ENCODE measurements around the gene RAD50. TPM values are rescaled to one million over a fixed set of nuclear protein-coding genes. Genes with fewer than 3 reads are reported as not detected.

Gene RAD50
- total and polyA plus RNA-seq, 10 of the 15 experiments (the other 5 are each of a cell fraction or from before 2014, with no cell fraction given): 12.8 to 68.6 (median 47.0) TPM

- H3K27me3 ChIP-seq (replicated peaks in 1 of 2; ENCODE audit: control insufficient read depth in 2 of 2, insufficient read depth in 2 of 2, low read length in 1 of 2): no peaks in the 10 kb centered on the region
- H3K27ac ChIP-seq (ENCODE audit: control insufficient read depth, insufficient read depth): no peak overlapping the region
- intact Hi-C loops (cut with micrococcal nuclease; ENCODE audit: unreplicated experiment): loop anchor here (10.0 kb wide), 1 partner anchor 272 kb away; no protein-coding TSS in a partner anchor
- POLR2A ChIA-PET: interaction anchor here (0.5 to 0.6 kb wide), 2 partner anchors 20 to 122 kb away, joined by 4 to 6 read pairs; partner anchors contain the start of gene IRF1
- H3K79me2 ChIP-seq (ENCODE audit: control insufficient read depth, insufficient read depth, low read length): no peaks in the 10 kb centered on the region
- FAIRE-seq: no peak
- H3K36me3 ChIP-seq (ENCODE audit: control insufficient read depth in 2 of 2, insufficient read depth in 2 of 2, low read length in 1 of 2): peaks cover 3 to 21% of the 10 kb centered on the region in 2 experiments
- CTCF ChIA-PET: interaction anchor here (1.1 kb wide), 1 partner anchor 9 kb away, joined by 3 read pairs; no protein-coding TSS in a partner anchor
- WGBS (ENCODE audit: insufficient coverage, insufficient replicate concordance, low lambda C conversion rate, missing lambda C conversion rate): 90% methylated on average over 1 of the region's 1 CpG
- no peak overlapping the region for H2AFZ ChIP-seq (ENCODE audit: control insufficient read depth, low read depth, low read length)
- SMC1A ChIA-PET (ENCODE audit: uncharacterized antibody, unreplicated experiment): interaction anchor here (0.9 to 1.8 kb wide), 4 partner anchors 9 to 189 kb away, joined by 3 to 5 read pairs (median 4); no protein-coding TSS in a partner anchor
- in situ Hi-C loops (cut with MboI): no loop called here
- ATAC-seq: no peak
- TF ChIP-seq MYC (IDR thresholded peaks at IDR 0.05; ENCODE audit: insufficient read depth, insufficient read length, insufficient replicate concordance, low read length, severe bottlenecking): no peak
- TF ChIP-seq HDAC2 (IDR thresholded peaks at IDR 0.05): no peak
- no peak for TF ChIP-seq NRF1 (conservative IDR thresholded peaks at IDR 0.05; ENCODE audit: low read depth, low read length)
- H3K4me1 ChIP-seq (ENCODE audit: control insufficient read depth, insufficient read depth, low read length): no peaks in the 10 kb centered on the region
- H4K20me1 ChIP-seq (ENCODE audit: control insufficient read depth, insufficient read depth): no peaks in the 10 kb centered on the region
- no TSS peak for BruUV-seq (replicated peaks)
- H3K4me2 ChIP-seq (ENCODE audit: control insufficient read depth, insufficient read depth): no peak overlapping the region
- H3K9me3 ChIP-seq (replicated peaks; ENCODE audit: control insufficient read depth, insufficient read depth, low read length): no peaks in the 10 kb centered on the region
- RAD21 ChIA-PET (ENCODE audit: unreplicated experiment): interaction anchor here (0.7 kb wide), 1 partner anchor 16 kb away, joined by 3 read pairs; no protein-coding TSS in a partner anchor
- no peak overlapping the region for H3K4me3 ChIP-seq
- no peak overlapping the region for H3K9ac ChIP-seq (ENCODE audit: control insufficient read depth, insufficient read depth, low read length)
- DNase-seq (ENCODE audit: low read depth, low spot score): no peak
Measured at GRCh38 chr5:132612846-132613245, 56.1 kb downstream of the RAD50 start.

GRCh38 chr5:132621699-132622098, 64.9 kb downstream of the RAD50 start:
- BruUV-seq (replicated peaks): no TSS peak
- no peak for TF ChIP-seq SREBF2 (IDR thresholded peaks at IDR 0.05; ENCODE audit: low read length)
- TF ChIP-seq BMI1 (IDR thresholded peaks at IDR 0.05; ENCODE audit: borderline replicate concordance): no peak
- TF ChIP-seq ETV6 (conservative IDR thresholded peaks at IDR 0.05 in 1 of 2, IDR thresholded peaks at IDR 0.05 in 1 of 2; ENCODE audit: borderline replicate concordance in 1 of 2, low read depth in 1 of 2): no peak
- TF ChIP-seq ATF2 (IDR thresholded peaks at IDR 0.05; ENCODE audit: low read length): no peak
- TF ChIP-seq CEBPZ (IDR thresholded peaks at IDR 0.05; ENCODE audit: low read depth, low read length): no peak
- no peak for TF ChIP-seq ATF7 (IDR thresholded peaks at IDR 0.05; ENCODE audit: low read depth)
- H2AFZ ChIP-seq (ENCODE audit: control insufficient read depth, low read depth, low read length): no peak overlapping the region
- in situ Hi-C loops (cut with MboI) (no loop called here), intact Hi-C loops (cut with micrococcal nuclease; ENCODE audit: unreplicated experiment) (no loop called here)
- H4K20me1 ChIP-seq (ENCODE audit: control insufficient read depth, insufficient read depth): no peaks in the 10 kb centered on the region
- H3K27me3 ChIP-seq (replicated peaks in 1 of 2; ENCODE audit: control insufficient read depth in 2 of 2, insufficient read depth in 2 of 2, low read length in 1 of 2): no peaks in the 10 kb centered on the region
- no peak overlapping the region for H3K4me2 ChIP-seq (ENCODE audit: control insufficient read depth, insufficient read depth)
- ATAC-seq (no peak), DNase-seq (ENCODE audit: low read depth, low spot score) (no peak), FAIRE-seq (no peak)
- 0 out of 2 replicates have a peak, but pooled peaks cover 3% of the 10 kb centered on the region for H3K4me1 ChIP-seq (ENCODE audit: control insufficient read depth, insufficient read depth, low read length)
- H3K9me3 ChIP-seq (replicated peaks; ENCODE audit: control insufficient read depth, insufficient read depth, low read length): no peaks in the 10 kb centered on the region
- ChIA-PET CTCF (interaction anchor here (1.1 kb wide), 1 partner anchor 32 kb away, joined by 3 read pairs; no protein-coding TSS in a partner anchor), RAD21 (ENCODE audit: unreplicated experiment) (no interaction called here), POLR2A (interaction anchor here (1.0 kb wide), 1 partner anchor 8 kb away, joined by 3 read pairs; no protein-coding TSS in a partner anchor), SMC1A (ENCODE audit: uncharacterized antibody, unreplicated experiment) (interaction anchor here (1.4 to 3.3 kb wide), 2 partner anchors 14 to 18 kb away, joined by 3 to 29 read pairs; no protein-coding TSS in a partner anchor)
- no peak overlapping the region for H3K4me3 ChIP-seq
- no peaks in the 10 kb centered on the region; the same call in 1 of the 2 replicates for H3K79me2 ChIP-seq (ENCODE audit: control insufficient read depth, insufficient read depth, low read length)
- no peak overlapping the region for H3K27ac ChIP-seq (ENCODE audit: control insufficient read depth, insufficient read depth)
- H3K9ac ChIP-seq (ENCODE audit: control insufficient read depth, insufficient read depth, low read length): no peak overlapping the region
- H3K36me3 ChIP-seq (ENCODE audit: control insufficient read depth in 2 of 2, insufficient read depth in 2 of 2, low read length in 1 of 2): peaks cover 0 to 15% of the 10 kb centered on the region in 2 experiments; a peak in 2 of 4 replicates

Data from GM12878 (cell line).